GM18498 (cell line): ENCODE results near the gene CASQ2.

Experiments used
- ATAC-seq: cut with Tn5 transposase; IDR thresholded peaks from one replicate; pipeline ENCODE4 v1.9.1; 2021; ENCODE audit warnings: mild to moderate bottlenecking, moderate library complexity; ENCODE audit not compliant: unreplicated experiment

Gene CASQ2

GRCh38 chr1:115669002-115669673 lies 99.4 kb downstream of the CASQ2 start:
- no peak for ATAC-seq

- no peak for ATAC-seq
These were observed 99.9 kb downstream of the CASQ2 start for GRCh38 chr1:115668579-115668978.

GRCh38 chr1:115666702-115667101 lies 101.8 kb downstream of the CASQ2 start:
- no peak for ATAC-seq

GRCh38 chr1:115666206-115666605 lies 102.3 kb downstream of the CASQ2 start:
- no peak for ATAC-seq

- no peak for ATAC-seq
These were observed 103.0 kb downstream of the CASQ2 start for GRCh38 chr1:115665319-115666096.

GRCh38 chr1:115661157-115661556 lies 107.4 kb downstream of the CASQ2 start:
- ATAC-seq, result no peak

GRCh38 chr1:115660151-115660550 lies 108.4 kb downstream of the CASQ2 start:
- ATAC-seq, result no peak

GRCh38 chr1:115658646-115659045 lies 109.9 kb downstream of the CASQ2 start:
- no peak for ATAC-seq

- ATAC-seq, result no peak
These were observed 111.9 kb downstream of the CASQ2 start for GRCh38 chr1:115656461-115657077.

GRCh38 chr1:115655916-115656315 lies 112.6 kb downstream of the CASQ2 start:
- ATAC-seq, result no peak

- ATAC-seq, result no peak
These were observed 113.2 kb downstream of the CASQ2 start for GRCh38 chr1:115655306-115655663.

GRCh38 chr1:115654663-115655305 lies 113.7 kb downstream of the CASQ2 start:
- ATAC-seq, result no peak

- no peak for ATAC-seq
These were observed 114.4 kb downstream of the CASQ2 start for GRCh38 chr1:115654125-115654524.

GRCh38 chr1:115652236-115652788 lies 116.2 kb downstream of the CASQ2 start:
- ATAC-seq, result no peak

- no peak for ATAC-seq
These were observed 117.1 kb downstream of the CASQ2 start for GRCh38 chr1:115651391-115651790.

GRCh38 chr1:115650961-115651360 lies 117.6 kb downstream of the CASQ2 start:
- no peak for ATAC-seq
